Activated CD4-positive, alpha-beta T cell treated with anti-CD3 and anti-CD28 coated beads, Interleukin-2, amount 10 ng/mL, durations not matched to agents 24 days and 14 days (primary cell): ENCODE results near the gene SERPINA12. TPM values are rescaled to one million over a fixed set of nuclear protein-coding genes. Genes with fewer than 3 reads are reported as not detected.

Experiments
- DNase-seq: peaks from one replicate; pipeline ENCODE4 v3.0.0; 2022
- H3K27ac Mint-ChIP-seq: one replicate; pipeline ENCODE4 v1.8.0; 2022; ENCODE audit warnings: mild to moderate bottlenecking, mixed read lengths
- H3K27me3 Mint-ChIP-seq: one replicate; pipeline ENCODE4 v1.8.0; 2022; ENCODE audit warnings: mixed read lengths
- H3K36me3 Mint-ChIP-seq: one replicate; pipeline ENCODE4 v1.8.0; 2022; ENCODE audit warnings: low read depth, mild to moderate bottlenecking, mixed read lengths
- H3K4me1 Mint-ChIP-seq: one replicate; pipeline ENCODE4 v1.8.0; 2021; ENCODE audit warnings: mixed read lengths
- H3K4me3 Mint-ChIP-seq: one replicate; pipeline ENCODE4 v1.8.0; 2022; ENCODE audit warnings: mild to moderate bottlenecking, moderate library complexity, mixed read lengths
- H3K9me3 Mint-ChIP-seq: one replicate; pipeline ENCODE4 v1.8.0; 2021; ENCODE audit warnings: mixed read lengths
- intact Hi-C: fragments of 100-400 bp; cut with micrococcal nuclease; formaldehyde crosslinking; loops from one replicate; pipeline ENCODE4 v1.15.1; 2023
- total RNA-seq: library from RNA; stranded (reverse); gene quantifications from 2 replicates; pipeline ENCODE4 v1.2.3, GENCODE V29; 2022

Gene SERPINA12
- total RNA-seq, 1 donor from 2014 or later, result not detected

DNA sequence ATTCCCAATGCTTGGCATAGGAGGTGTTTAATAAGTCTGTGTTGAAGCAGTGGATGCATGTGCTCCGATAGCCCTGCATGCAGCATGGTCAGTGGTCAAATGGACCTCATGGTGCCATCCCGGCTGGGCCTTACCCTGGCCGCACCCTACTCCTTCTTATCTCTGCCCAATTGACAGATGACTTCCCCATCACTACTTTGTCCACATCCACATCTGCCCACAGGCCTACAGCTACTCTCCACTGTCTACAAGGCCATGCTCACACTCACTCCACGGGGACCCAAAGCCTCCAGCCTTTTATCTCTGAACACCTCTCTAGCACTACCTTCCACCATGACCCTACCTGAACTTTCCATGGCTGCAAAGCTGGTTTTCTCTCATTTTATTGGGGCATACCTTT lies 68.1 kb downstream of the SERPINA12 start:
- no peak overlapping the region for H3K4me3 Mint-ChIP-seq
- H3K4me1 Mint-ChIP-seq, result no peaks in the 10 kb centered on the region
- no peaks in the 10 kb centered on the region for H3K36me3 Mint-ChIP-seq
- intact Hi-C loops, result loop anchor here (10.0 kb wide), 1 partner anchor 876 kb away; no protein-coding TSS in a partner anchor
- no peak overlapping the region for H3K27ac Mint-ChIP-seq
- DNase-seq, result no peak
- peaks cover 9% of the 10 kb centered on the region for H3K27me3 Mint-ChIP-seq
- no peaks in the 10 kb centered on the region for H3K9me3 Mint-ChIP-seq

DNA sequence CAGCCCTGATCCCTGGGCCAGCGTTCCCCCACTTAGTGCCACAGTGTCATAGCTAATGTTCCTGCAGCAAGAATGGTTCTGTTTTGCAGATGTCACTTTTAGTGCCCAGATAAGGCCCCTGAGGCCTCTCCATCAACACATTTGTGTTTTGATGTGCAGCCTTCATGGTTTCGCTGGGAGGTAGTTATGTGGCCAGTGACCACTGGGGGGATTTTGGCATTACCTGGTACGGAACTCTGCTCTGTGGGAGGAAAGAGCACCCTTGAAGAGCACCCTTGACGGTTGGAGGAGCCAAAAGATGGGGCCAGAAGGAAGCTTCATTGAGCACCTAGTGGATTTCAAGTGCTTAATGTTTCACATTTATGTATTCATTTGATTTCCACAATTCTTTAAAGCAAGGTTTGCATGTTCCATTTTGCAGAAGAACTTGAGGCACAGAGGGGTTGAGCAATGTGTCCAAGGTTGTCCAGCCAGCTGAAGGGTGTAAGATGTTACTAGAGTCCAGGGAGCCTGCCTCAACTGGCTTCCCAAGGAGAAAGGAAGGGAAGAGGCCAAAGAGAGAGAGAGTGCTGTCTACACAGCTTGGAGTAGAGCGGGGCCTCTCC lies 69.7 kb downstream of the SERPINA12 start:
- Mint-ChIP-seq H3K27ac (no peak overlapping the region), H3K27me3 (peaks cover 11% of the 10 kb centered on the region), H3K4me1 (no peaks in the 10 kb centered on the region), H3K36me3 (no peaks in the 10 kb centered on the region), H3K9me3 (no peaks in the 10 kb centered on the region), H3K4me3 (no peak overlapping the region)
- DNase-seq, result no peak
- intact Hi-C loops, result loop anchor here (10.0 kb wide), 1 partner anchor 875 kb away; no protein-coding TSS in a partner anchor

Other genes starting within 250 kb of the SERPINA12 start
- gene SERPINA10, start 216.2 kb downstream of the SERPINA12 start, total RNA-seq, result not detected in 2 replicates
- not detected in 2 replicates for gene SERPINA6, start 186.1 kb downstream of the SERPINA12 start, total RNA-seq
- not detected in 2 replicates for gene SERPINA2, start 142.8 kb downstream of the SERPINA12 start, total RNA-seq
- 0.59 and 0.96 TPM in 2 replicates for gene SERPINA1, start 120.9 kb downstream of the SERPINA12 start, total RNA-seq
- not detected in 2 replicates for gene SERPINA11, start 56.7 kb downstream of the SERPINA12 start, total RNA-seq
- not detected in 2 replicates for gene SERPINA9, start 33.3 kb downstream of the SERPINA12 start, total RNA-seq
- gene SERPINA4, start 52.0 kb upstream of the SERPINA12 start, total RNA-seq, result not detected in 2 replicates
- gene SERPINA5, start 72.0 kb upstream of the SERPINA12 start, total RNA-seq, result not detected in 2 replicates
- gene SERPINA3, start 102.9 kb upstream of the SERPINA12 start, total RNA-seq, result not detected in 2 replicates